ENCODE measurements around the gene PYCARD. TPM values are rescaled to one million over a fixed set of nuclear protein-coding genes. Genes with fewer than 3 reads are reported as not detected.
A peak's percentile ranks its signal among the peaks of the same experiment; 100 is the strongest.

PYCARD gene
- total RNA-seq, 1 experiment from 2014 or later: 37.5 TPM

DNA sequence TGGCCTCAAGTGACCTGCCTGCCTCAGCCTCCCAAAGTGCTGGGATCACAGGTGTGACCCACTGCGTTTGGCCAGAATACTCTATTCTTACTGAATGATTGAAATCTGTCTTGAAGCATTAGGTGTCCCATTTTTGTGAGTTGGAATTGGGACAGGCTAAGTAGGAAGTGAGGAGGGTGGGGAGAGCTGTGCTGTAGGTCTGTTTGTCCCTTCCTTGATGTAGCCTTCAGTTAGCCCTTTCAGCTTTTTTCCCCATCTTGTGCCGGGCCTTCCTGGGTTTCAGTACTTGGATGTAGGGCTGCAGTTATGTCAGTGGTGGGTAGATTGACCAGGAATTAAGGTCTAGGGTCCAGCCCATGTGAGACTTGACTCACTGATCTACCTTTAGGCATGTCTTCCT, 8.7 kb downstream of the PYCARD start:
- no peaks in the 10 kb centered on the region; the same call in 1 of the 2 replicates for H3K27me3 Mint-ChIP-seq (ENCODE audit: low read depth)
- H3K56ac ChIP-seq (ENCODE audit: insufficient read length, low read depth, low read length): no peak overlapping the region
- H3K27ac Mint-ChIP-seq: peak overlapping the region in 1 of 3 experiments; percentile 62; a peak in 1 of 7 replicates
- H3T11ph ChIP-seq (ENCODE audit: low read length): no peak overlapping the region
- no peaks in the 10 kb centered on the region for H3K9me3 ChIP-seq (ENCODE audit: control insufficient read depth, low read depth, low read length)
- peaks cover 65 to 90% (median 80%) of the 10 kb centered on the region in 3 experiments for H3K36me3 Mint-ChIP-seq (ENCODE audit: insufficient read depth in 1 of 3, low read depth in 3 of 3)
- H3K18ac ChIP-seq (ENCODE audit: insufficient read length, low read depth, low read length): no peak overlapping the region
- H3K9me3 Mint-ChIP-seq: no peaks in the 10 kb centered on the region
- no peak overlapping the region for H4K8ac ChIP-seq (replicated peaks; ENCODE audit: insufficient read length, low read depth, low read length)
- TF ChIP-seq, protein P1, sequence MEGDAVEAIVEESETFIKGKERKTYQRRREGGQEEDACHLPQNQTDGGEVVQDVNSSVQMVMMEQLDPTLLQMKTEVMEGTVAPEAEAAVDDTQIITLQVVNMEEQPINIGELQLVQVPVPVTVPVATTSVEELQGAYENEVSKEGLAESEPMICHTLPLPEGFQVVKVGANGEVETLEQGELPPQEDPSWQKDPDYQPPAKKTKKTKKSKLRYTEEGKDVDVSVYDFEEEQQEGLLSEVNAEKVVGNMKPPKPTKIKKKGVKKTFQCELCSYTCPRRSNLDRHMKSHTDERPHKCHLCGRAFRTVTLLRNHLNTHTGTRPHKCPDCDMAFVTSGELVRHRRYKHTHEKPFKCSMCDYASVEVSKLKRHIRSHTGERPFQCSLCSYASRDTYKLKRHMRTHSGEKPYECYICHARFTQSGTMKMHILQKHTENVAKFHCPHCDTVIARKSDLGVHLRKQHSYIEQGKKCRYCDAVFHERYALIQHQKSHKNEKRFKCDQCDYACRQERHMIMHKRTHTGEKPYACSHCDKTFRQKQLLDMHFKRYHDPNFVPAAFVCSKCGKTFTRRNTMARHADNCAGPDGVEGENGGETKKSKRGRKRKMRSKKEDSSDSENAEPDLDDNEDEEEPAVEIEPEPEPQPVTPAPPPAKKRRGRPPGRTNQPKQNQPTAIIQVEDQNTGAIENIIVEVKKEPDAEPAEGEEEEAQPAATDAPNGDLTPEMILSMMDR (conservative IDR thresholded peaks at IDR 0.05): no peak
- no peaks in the 10 kb centered on the region for H4K20me1 ChIP-seq (ENCODE audit: control insufficient read depth, insufficient read depth, insufficient read length)
- no peak overlapping the region for H3K14ac ChIP-seq (ENCODE audit: insufficient read depth, low read length)
- H2BK120ac ChIP-seq (ENCODE audit: low read depth, low read length, poor library complexity, severe bottlenecking): no peak overlapping the region
- H3K4me1 ChIP-seq (ENCODE audit: insufficient read depth, low read length): no peaks in the 10 kb centered on the region
- WGBS (ENCODE audit: extremely low coverage, insufficient read length, low lambda C conversion rate): no CpG with 5 or more reads among the region's 2 CpGs
- no peak overlapping the region for H2AK5ac ChIP-seq (ENCODE audit: insufficient read length, low read length)
- no peak overlapping the region for H2BK5ac ChIP-seq (ENCODE audit: insufficient read length, low read length)
- H3K4me2 ChIP-seq (ENCODE audit: insufficient read depth, insufficient read length, low read length): no peak overlapping the region
- no peak overlapping the region for H3K27ac ChIP-seq (ENCODE audit: insufficient read length, low read depth, low read length)
- no peak overlapping the region for H3K4ac ChIP-seq (ENCODE audit: low read depth, low read length)
- H4K91ac ChIP-seq (ENCODE audit: insufficient read length, low read depth, low read length): no peak overlapping the region
- H3K23me2 ChIP-seq (ENCODE audit: insufficient read length, low read depth, low read length, poor library complexity, severe bottlenecking): no peaks in the 10 kb centered on the region
- H2AFZ ChIP-seq (ENCODE audit: low read length): no peak overlapping the region
- no peak for DNase-seq
- H3K79me1 ChIP-seq (ENCODE audit: insufficient read depth, low read depth, low read length, poor library complexity, severe bottlenecking): no peaks in the 10 kb centered on the region
- H2BK12ac ChIP-seq (ENCODE audit: insufficient read length, low read depth, low read length): no peak overlapping the region
- H3K9ac ChIP-seq (ENCODE audit: extremely low read depth, insufficient read length, low read length): no peak overlapping the region
- no peaks in the 10 kb centered on the region; a peak in 1 of 4 replicates for H3K4me1 Mint-ChIP-seq
- no peak overlapping the region for H2BK15ac ChIP-seq (ENCODE audit: low read depth, low read length)
- no peak overlapping the region for H4K5ac ChIP-seq (ENCODE audit: insufficient read length, low read depth, low read length)
- H3K23ac ChIP-seq (ENCODE audit: insufficient read length, low read depth, low read length): no peak overlapping the region
- H3K4me3 Mint-ChIP-seq: no peak overlapping the region; a peak in 1 of 5 replicates
- H2BK20ac ChIP-seq (ENCODE audit: low read depth, low read length, poor library complexity, severe bottlenecking): no peak overlapping the region
- H3K79me2 ChIP-seq (ENCODE audit: insufficient read depth, low read length): 0 out of 2 replicates have a peak, but pooled peaks cover 2% of the 10 kb centered on the region
- no peaks in the 10 kb centered on the region for H3K27me3 ChIP-seq (ENCODE audit: insufficient read depth, low read length)

All from H9 (cell line).